Erythroblast (primary cell): Measurements from ENCODE around the gene DAB1.

Experiments used
- DNase-seq, 2 experiments: peaks; one replicate each; lab custom pipeline; 2025; lab: John Stamatoyannopoulos, UW
- GATA1 ChIP-seq: IDR thresholded peaks from 2 replicates; pipeline ENCODE4 v1.6.1; 2011; ENCODE audit warnings: low read depth, mild to moderate bottlenecking, control low read depth, low read length, moderate library complexity
- POLR2A ChIP-seq: IDR thresholded peaks from 2 replicates; pipeline ENCODE4 v1.6.1; 2011; ENCODE audit warnings: mild to moderate bottlenecking, low read length

The DAB1 gene

GRCh38 chr1:57209495-57209894 is 214.4 kb downstream of the DAB1 start:
- no peak for DNase-seq
- TF ChIP-seq GATA1 = no peak
- TF ChIP-seq POLR2A = no peak

- TF ChIP-seq POLR2A = no peak
Observed at GRCh38 chr1:57208741-57209302, 215.0 kb downstream of the DAB1 start.

GRCh38 chr1:57206038-57206437 is 217.8 kb downstream of the DAB1 start:
- TF ChIP-seq POLR2A (no peak), GATA1 (no peak)
- DNase-seq = no peak

More at GRCh38 chr1:57208741-57209302, 215.0 kb downstream of the DAB1 start:
- DNase-seq = no peak

GRCh38 chr1:57204942-57205787 is 218.7 kb downstream of the DAB1 start:
- no peak for TF ChIP-seq GATA1
- no peak for TF ChIP-seq POLR2A
- DNase-seq = no peak

GRCh38 chr1:57204091-57204490 is 219.8 kb downstream of the DAB1 start:
- DNase-seq = no peak
- no peak for TF ChIP-seq GATA1
- TF ChIP-seq POLR2A = no peak

GRCh38 chr1:57202241-57202640 is 221.6 kb downstream of the DAB1 start:
- no peak for DNase-seq
- TF ChIP-seq GATA1 (no peak), POLR2A (no peak)

GRCh38 chr1:57198912-57199311 is 224.9 kb downstream of the DAB1 start:
- no peak for DNase-seq
- TF ChIP-seq GATA1 = no peak
- TF ChIP-seq POLR2A = no peak

GRCh38 chr1:57195436-57195941 is 228.4 kb downstream of the DAB1 start:
- no peak for TF ChIP-seq GATA1
- TF ChIP-seq POLR2A = no peak
- no peak for DNase-seq

GRCh38 chr1:57192222-57192621 is 231.6 kb downstream of the DAB1 start:
- DNase-seq = no peak

GRCh38 chr1:57190898-57191297 is 233.0 kb downstream of the DAB1 start:
- TF ChIP-seq POLR2A (no peak), GATA1 (no peak)
- no peak for DNase-seq

More at GRCh38 chr1:57192222-57192621, 231.6 kb downstream of the DAB1 start:
- TF ChIP-seq POLR2A = no peak
- TF ChIP-seq GATA1 = no peak

GRCh38 chr1:57188168-57188567 is 235.7 kb downstream of the DAB1 start:
- DNase-seq = no peak
- no peak for TF ChIP-seq POLR2A

GRCh38 chr1:57186455-57186854 is 237.4 kb downstream of the DAB1 start:
- TF ChIP-seq GATA1 = no peak
- TF ChIP-seq POLR2A = no peak
- DNase-seq = no peak

GRCh38 chr1:57179001-57179400 is 244.9 kb downstream of the DAB1 start:
- no peak for TF ChIP-seq POLR2A
- no peak for TF ChIP-seq GATA1
- DNase-seq = no peak

GRCh38 chr1:57175506-57175905 is 248.4 kb downstream of the DAB1 start:
- no peak for DNase-seq
- no peak for TF ChIP-seq GATA1
- no peak for TF ChIP-seq POLR2A
